ENCODE measurements around the gene COMMD7. TPM values are rescaled to one million over a fixed set of nuclear protein-coding genes. Genes with fewer than 3 reads are reported as not detected.
"Not testable (repeated sequence)": the region's sequence is repeated elsewhere in the genome, so short reads cannot be mapped to it uniquely, and the experiment has no call there.

Gene COMMD7
- total RNA-seq, 4 donors from 2014 or later, result 11.3 to 31.6 (median 25.4) TPM

DNA sequence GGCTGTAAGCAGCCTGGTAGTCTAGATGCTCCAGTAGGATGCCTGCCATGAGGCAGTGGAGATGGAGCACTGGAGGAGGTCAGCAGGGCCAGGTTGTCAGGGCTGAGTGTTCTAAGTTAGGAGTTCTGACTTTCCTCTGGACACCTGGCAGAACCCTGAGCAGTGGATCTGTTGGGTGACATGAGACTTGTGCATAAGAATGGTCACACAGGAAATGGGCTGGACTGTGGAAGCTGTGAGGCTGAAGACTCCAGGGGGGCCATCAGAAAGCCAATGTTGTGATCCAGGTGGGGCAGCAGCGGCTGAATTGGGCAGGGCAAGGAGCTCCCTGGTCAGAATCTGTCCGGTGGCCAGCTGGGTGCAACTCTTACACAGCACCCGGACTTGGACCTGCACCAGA, 45.7 kb downstream of the COMMD7 start:
- Histone ChIP-seq H3K36me3 (no peaks in the 10 kb centered on the region), H3K27ac (no peak overlapping the region), H3K4me3 (no peak overlapping the region), H3K4me1 (no peaks in the 10 kb centered on the region), H3K9me3 (no peaks in the 10 kb centered on the region), H3K27me3 (no peaks in the 10 kb centered on the region)
- DNase-seq, result no peak
- intact Hi-C loops (cut with DNase I; ENCODE audit: low total_unique reads), result no loop called here
- TF ChIP-seq, protein P1, sequence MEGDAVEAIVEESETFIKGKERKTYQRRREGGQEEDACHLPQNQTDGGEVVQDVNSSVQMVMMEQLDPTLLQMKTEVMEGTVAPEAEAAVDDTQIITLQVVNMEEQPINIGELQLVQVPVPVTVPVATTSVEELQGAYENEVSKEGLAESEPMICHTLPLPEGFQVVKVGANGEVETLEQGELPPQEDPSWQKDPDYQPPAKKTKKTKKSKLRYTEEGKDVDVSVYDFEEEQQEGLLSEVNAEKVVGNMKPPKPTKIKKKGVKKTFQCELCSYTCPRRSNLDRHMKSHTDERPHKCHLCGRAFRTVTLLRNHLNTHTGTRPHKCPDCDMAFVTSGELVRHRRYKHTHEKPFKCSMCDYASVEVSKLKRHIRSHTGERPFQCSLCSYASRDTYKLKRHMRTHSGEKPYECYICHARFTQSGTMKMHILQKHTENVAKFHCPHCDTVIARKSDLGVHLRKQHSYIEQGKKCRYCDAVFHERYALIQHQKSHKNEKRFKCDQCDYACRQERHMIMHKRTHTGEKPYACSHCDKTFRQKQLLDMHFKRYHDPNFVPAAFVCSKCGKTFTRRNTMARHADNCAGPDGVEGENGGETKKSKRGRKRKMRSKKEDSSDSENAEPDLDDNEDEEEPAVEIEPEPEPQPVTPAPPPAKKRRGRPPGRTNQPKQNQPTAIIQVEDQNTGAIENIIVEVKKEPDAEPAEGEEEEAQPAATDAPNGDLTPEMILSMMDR (IDR thresholded peaks at IDR 0.05), result no peak
- no peak for TF ChIP-seq POLR2A (IDR thresholded peaks at IDR 0.05)

DNA sequence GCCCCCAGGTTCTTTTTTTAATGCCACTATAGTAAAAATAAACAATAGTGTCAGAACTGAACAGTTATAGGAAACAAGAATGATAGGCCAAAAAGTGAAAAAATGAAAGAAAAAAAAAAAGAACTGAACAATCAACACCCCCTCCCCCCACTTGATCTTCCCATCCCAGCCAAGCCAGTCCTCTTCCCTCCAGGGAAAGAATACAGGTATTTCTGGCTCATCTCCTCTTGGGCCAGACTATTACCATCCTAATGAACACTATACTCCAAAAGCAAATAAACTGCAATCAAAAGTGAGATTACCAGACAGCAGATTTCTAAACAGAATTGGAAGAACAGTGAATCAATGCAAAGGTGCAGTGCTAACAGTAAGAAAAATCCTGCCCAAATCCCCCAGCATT, 48.2 kb downstream of the COMMD7 start:
- intact Hi-C loops (cut with DNase I; ENCODE audit: low total_unique reads), result no loop called here
- H3K4me1 ChIP-seq, result no peaks in the 10 kb centered on the region
- H3K27ac ChIP-seq, result no peak overlapping the region
- DNase-seq, result no peak
- no peaks in the 10 kb centered on the region for H3K27me3 ChIP-seq
- TF ChIP-seq POLR2A (IDR thresholded peaks at IDR 0.05), result no peak
- TF ChIP-seq, protein P1 (IDR thresholded peaks at IDR 0.05), result no peak
- no peaks in the 10 kb centered on the region for H3K9me3 ChIP-seq
- no peaks in the 10 kb centered on the region for H3K36me3 ChIP-seq
- no peak overlapping the region for H3K4me3 ChIP-seq

DNA sequence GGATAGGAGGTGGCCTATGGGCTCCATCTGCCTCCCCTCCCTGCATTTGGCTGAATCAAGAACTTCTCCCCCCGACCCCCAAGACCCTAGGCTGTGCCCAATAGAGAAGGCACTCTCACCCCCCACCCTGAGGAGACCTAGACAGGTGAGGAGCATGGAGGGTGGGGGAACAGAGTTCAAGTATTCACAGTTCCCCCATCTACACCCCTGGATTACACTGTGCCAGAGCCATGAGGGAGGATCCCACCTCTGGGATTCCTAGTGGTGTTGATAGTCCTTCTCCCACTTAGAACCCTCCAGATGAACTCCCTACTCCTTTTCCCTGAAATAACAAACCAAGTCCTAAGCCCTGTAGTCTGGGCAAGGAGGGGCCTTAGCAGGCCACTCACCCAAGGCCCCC, 54.3 kb downstream of the COMMD7 start:
- H3K9me3 ChIP-seq; intact Hi-C loops (cut with DNase I; ENCODE audit: low total_unique reads); H3K4me1 ChIP-seq; DNase-seq; H3K36me3 ChIP-seq; H3K27ac ChIP-seq; H3K4me3 ChIP-seq; H3K27me3 ChIP-seq: not testable (repeated sequence)

DNA sequence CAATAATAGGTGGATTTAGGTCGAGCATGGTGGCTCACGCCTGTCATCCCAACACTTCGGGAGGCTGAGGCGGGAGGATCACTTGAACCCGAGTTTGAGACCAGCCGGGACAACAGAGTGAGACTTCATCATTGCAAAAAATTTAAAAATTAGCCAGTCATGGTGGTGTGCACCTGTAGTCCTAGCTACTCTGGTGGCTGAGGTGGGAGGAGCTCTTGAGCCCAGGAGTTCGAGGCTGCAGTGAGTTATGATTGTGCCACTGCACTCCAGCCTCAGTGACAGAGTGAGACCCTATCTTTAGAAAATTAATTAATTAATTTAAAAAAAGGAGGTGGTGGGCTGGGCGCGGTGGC, 56.1 kb downstream of the COMMD7 start:
- no peaks in the 10 kb centered on the region for H3K27me3 ChIP-seq
- H3K4me3 ChIP-seq, result no peak overlapping the region
- H3K9me3 ChIP-seq, result no peaks in the 10 kb centered on the region
- no peak for DNase-seq
- no peak for TF ChIP-seq POLR2A (IDR thresholded peaks at IDR 0.05)
- TF ChIP-seq, protein P1 (IDR thresholded peaks at IDR 0.05), result no peak
- no peak overlapping the region for H3K27ac ChIP-seq
- intact Hi-C loops (cut with DNase I; ENCODE audit: low total_unique reads), result no loop called here
- no peaks in the 10 kb centered on the region for H3K4me1 ChIP-seq
- H3K36me3 ChIP-seq, result no peaks in the 10 kb centered on the region

DNA sequence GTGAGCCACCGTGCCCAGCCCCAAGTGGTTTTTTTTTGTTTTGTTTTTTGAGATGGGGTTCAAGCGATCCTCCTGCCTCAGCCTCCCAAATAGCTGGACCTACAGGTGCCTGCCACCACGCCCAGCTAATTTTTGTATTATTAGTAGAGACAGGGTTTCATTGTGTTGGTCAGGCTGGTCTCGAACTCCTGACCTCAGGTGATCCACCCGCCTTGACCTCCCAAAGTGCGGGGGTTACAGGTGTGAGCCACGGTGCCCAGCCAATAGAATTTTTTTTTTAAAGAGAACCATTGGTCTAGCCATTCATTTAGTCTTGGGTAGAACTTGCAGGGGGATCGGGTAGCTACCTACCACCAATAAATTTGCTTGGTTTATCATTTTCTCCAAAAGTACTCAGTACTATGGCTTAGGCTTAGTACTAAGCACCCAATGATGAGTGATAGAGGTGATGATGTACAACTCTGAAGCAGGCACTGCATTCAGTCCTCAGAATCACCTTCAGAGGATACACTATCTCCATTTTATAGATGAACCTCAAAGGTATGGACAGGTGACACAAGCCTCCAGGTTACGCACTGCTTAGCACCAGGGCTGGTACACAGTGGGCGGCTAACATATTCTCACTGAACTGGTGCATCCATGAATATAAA, 56.6 kb downstream of the COMMD7 start:
- no peak for DNase-seq
- Histone ChIP-seq H3K9me3 (no peaks in the 10 kb centered on the region), H3K27ac (no peak overlapping the region), H3K4me1 (no peaks in the 10 kb centered on the region), H3K36me3 (no peaks in the 10 kb centered on the region), H3K4me3 (no peak overlapping the region), H3K27me3 (no peaks in the 10 kb centered on the region)
- intact Hi-C loops (cut with DNase I; ENCODE audit: low total_unique reads), result no loop called here
- no peak for TF ChIP-seq POLR2A (IDR thresholded peaks at IDR 0.05)
- TF ChIP-seq, protein P1 (IDR thresholded peaks at IDR 0.05), result no peak

Measured in uterus (tissue), 4 donors.